ENCODE data around the gene IDUA.
"Not testable (repeated sequence)": the region's sequence is repeated elsewhere in the genome, so short reads cannot be mapped to it uniquely, and the experiment has no call there.

Gene IDUA

DNA sequence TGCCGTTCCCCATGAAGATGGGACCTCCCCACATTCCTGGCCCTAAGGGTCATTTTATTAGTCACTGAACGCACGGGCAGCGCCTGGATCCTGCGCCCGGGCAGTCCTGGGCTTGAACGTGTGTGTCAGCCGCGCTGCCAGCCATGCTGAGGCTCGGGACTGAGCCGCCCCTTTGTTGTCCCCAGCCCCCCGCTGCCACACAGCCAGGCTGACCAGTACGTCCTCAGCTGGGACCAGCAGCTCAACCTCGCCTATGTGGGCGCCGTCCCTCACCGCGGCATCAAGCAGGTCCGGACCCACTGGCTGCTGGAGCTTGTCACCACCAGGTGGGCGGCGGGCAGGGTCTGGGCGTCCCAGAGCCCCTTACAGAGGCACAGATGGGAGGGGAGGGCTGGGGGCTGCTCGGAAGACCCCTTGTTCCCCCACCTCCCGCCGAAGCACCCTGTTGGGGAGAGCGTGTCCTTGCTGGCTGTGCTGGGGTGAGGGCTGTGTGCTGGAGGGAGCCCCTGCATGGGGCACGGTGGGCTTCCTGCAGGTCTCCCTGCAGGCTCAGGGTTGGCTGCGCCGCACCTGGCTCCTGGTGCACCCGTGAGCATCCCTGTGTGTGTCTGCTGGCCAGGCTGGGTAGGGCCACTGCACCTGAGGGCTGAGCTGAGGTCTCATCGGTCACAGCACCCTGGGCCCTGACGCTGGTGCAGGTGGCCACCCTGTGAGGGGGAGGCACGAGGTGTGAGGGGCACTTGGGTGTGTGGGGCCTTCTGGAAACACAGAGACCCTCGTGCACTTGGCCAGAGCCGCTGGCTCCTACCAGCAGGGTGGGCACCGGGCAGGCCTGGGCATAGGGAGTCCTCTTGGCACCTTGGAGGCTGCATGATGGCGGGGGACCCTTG is 1.0 kb downstream of the IDUA start:
- no peak for DNase-seq

GRCh38 chr4:988726-989721 is 2.2 kb downstream of the IDUA start:
- no peak for DNase-seq

DNA sequence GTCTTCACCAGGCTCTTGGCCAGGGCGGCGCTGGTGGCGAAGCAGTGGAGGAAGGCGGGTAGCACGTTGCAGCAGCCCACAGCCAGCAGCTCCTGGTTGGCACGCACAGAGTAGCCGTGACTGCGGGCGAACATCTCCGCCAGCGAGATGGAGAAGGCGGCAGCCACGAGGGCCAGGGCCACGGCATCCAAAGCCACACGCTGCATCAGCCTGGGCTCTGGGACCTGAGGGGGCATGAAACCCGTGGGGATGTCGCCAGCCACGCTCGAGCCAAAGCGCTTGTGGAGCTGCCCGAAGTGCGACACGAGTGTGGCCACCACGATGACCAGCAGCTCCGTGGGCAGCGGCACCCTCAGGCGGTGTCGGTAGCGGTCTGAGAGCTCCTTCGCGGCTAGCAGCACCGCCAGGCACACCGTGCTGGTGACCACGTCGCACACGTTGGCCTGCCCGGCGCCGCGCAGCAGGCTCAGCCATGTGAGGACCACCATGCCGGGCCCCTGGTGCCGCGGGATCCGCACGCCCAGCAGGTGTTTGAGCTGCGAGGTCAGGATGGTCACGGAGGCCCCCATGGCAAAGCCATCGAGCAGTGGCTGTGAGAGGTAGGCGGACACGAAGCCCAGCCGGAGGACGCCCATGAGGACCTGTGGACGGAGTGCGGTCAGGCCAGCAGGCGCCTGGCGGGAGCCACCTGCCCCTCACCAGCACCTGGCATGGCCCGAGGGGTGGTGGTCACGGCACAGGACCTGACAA is 3.1 kb downstream of the IDUA start:
- DNase-seq: no peak

DNA sequence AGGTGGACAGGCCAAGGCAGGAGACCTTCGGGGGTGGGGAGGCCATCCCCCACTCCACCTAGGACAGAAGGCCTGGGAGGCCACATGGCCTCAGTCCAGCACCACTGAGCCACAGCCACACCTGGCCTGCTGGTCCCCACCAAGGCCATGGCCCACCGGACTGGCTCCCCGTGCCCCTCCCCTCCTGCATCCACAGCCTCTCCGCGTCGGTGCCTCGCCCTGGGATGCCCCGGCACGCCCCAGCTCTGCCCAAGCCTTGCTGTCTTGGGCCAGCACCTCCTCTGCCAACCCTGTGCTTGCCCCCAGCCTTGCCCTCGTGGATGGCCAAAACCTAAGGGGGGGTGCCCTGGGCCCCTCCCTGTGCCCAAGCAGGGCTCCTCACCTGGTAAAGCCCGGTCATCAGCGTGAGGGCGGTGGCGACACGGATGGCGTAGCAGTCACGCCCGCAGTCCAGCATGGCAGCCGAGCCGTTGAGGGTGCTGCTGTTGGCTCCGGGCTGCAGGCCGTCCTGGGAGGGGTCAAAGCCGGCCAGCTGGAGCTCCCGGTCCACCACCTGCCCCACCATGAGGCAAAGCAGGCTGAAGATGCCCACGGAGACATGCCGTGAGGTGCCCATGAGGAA is 4.0 kb downstream of the IDUA start:
- DNase-seq: no peak

GRCh38 chr4:991451-992296 is 4.8 kb downstream of the IDUA start:
- no peak for DNase-seq

- DNase-seq: no peak
Measured at GRCh38 chr4:992297-993110, 5.7 kb downstream of the IDUA start.

DNA sequence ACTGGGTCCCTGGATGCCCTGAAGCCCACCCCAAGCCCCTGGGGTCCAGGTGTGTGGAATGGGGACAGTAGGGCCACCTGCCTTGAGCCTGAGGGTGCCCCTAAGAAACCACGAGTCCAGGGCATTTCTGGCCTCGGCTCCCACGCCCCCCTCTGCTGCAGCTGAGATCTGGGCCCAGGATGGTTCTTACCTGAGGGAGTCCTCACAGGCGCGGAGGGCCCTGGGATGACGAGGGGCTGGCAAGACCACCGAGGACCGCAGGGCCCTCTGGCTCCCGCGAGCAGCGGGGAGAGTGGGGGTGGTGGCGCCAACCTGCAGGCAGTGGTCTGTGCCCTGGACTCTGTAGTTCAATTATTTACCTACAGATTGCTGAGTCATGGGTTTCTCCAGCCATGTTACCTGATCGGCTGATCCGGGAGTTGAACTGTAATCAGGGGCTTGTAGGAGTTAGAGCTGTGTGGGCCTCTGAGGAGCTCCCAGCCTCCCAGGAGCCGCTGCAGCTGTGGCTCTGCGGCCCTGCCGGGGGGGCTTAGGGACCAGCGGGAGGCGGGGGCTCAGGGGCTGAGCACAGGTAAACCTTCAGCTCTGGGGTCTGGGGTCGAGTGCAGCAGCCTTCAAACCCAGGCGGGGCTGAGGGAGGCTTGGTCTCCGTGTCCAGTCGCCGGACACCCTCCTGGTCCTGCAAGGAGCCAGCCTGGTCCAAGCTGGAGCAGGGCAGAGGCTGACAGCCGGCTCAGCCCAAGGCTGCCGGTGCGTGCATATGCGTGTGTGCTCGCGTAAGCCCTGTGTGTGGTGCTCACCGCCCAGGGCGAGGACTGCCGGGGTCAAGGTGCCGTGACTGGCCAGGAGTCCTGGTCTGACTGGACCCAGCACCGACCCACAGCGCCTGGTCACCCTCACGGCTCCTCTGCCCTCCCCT is 6.5 kb downstream of the IDUA start, which contains the start of gene SLC26A1:
Gene SLC26A1, minus strand, starts transcription at position 294 of the 919 bp plus-strand sequence. CDS start 1,701 bp downstream, outside the sequence.
- no peak for DNase-seq

- DNase-seq: no peak
Measured at GRCh38 chr4:995311-996026, 8.6 kb downstream of the IDUA start.

GRCh38 chr4:996030-996996 is 9.5 kb downstream of the IDUA start:
- DNase-seq: no peak

GRCh38 chr4:996997-997374 is 10.1 kb downstream of the IDUA start:
- no peak for DNase-seq

DNA sequence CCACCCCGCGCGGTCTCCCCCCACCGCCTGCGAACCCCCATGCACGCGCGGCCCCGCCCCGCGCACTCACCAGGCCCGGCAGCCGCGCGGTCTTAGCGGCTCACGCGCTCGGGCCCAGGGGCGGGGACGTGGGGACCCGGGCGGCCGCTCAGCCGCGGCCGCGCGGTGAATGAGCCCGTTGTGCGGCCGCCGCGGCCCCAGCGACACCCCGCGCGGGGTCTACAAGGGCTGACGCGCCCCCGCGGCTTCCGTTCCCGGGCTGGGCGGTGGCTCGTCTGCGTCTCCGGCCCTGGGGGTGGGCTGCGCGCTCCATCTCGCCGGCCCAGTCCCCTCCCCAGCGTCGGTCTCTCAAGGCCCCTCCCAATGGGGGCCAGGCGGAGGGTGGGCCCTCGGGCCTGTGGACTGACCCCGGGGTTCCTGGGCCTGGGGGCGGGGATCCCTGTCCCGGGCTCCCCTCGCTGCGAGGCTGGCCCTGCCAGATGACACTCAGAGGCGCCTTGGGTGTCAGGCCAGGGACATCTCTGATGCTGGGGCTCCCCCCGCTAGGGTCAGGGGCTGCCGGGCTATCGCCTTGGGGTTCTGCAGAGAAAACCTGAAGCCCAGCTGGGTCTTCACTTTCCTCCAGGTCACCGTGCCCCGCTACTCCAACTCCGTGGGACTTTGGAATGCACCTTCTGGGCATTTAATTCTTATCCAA is 10.7 kb downstream of the IDUA start:
- peak; percentile 78 for DNase-seq

DNA sequence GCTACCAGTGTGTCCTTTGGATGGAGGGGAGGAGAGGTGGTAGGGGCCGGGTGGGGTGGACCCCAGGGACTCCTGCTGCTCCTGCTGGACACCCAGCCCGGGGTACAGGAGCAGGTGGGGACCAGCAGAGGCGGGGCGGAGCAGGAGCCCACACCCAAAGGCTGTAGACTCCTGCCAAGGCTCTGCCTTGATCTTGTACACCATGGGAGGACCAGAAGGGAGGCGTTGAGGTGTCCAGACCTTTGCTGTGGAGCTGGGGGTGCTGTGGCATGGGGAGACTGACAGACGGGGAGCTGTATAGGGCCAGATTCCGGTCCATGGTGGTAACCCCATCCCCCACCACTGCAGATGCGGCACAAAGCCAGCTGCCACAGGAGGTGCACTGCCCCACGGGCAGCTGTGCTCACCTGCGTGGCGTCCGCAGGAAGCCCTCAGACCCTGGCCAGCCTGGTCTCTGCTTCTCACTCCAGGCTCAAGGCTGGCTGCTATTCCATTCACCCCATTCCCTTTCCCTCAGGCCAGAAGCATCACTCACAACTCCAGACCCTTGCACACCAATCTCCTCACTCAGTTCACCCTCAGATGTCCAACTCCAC is 11.3 kb downstream of the IDUA start:
- no peak for DNase-seq

DNA sequence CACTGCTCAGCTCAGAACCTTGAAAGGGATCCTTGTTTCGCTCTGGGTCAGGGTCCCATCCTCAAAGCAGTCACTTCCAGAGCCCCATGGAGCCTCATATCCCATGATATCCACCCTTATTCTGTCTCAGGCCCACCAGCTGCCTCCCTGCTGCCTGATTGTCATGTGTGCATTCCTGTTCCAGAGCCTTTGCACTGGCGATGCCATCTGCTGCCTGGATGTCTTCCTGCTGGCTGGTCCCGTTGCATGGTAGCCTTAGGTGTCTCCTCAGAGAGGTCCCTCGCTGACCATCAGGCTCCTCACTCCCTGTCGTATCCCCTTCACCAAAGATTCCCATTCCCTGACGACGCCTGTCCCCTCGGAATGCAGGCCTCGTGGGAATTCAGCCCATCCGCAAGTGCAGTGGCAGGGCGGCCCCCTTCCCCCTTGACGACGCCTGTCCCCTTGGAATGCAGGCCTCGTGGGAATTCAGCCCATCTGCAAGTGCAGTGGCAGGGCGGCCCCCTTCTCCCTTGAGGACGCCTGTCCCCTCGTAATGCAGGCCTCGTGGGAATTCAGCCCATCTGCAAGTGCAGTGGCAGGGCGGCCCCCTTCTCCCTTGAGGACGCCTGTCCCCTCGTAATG is 12.5 kb downstream of the IDUA start:
- DNase-seq: not testable (repeated sequence)

DNA sequence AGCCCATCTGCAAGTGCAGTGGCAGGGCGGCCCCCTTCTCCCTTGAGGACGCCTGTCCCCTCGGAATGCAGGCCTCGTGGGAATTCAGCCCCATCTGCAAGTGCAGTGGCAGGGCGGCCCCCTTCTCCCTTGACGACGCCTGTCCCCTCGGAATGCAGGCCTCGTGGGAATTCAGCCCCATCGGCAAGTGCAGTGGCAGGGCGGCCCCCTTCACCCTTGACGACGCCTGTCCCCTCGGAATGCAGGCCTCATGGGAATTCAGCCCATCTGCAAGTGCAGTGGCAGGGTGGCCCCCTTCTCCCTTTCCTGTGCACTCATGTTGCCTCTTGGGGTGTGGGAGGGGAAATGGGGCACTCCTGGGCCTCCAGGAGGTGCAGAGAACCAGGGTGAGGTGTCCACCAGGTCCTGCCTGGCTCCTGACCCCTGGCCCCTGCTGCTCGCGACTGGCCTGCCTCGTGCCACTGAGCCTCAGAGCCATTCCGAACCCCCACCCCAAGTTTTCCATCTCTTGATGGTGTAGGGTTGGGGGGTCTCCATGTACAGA is 13.1 kb downstream of the IDUA start:
- no peak for DNase-seq

DNA sequence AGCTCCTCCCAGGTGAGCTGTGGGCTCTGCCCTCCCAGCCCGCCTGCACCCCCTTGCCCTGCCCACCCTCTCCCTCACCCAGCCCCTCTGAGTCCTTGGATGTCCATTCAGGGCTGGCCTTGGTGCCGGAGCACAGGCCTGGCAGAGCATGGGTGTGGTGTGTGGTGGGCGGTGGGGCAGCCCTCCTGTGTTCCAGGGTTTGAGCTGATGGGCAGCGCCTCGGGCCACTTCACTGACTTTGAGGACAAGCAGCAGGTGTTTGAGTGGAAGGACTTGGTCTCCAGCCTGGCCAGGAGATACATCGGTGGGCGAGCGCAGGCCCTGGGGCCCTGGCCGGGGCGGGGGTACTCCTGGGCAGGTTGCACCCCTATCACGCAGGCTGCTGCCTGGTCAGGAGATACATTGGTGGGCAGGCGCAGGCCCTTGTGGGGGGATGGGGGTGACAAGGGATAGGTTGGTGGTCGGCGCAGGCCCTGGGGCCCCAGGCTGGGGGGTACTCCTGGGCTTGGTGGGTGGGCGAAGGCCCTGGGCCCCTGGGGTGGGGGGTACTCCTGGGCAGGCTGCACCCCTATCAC is 13.9 kb downstream of the IDUA start:
- DNase-seq: no peak
